ENCODE measurements around the gene CDR2L. TPM values are rescaled to one million over a fixed set of nuclear protein-coding genes. Genes with fewer than 3 reads are reported as not detected.
A peak's percentile ranks its signal among the peaks of the same experiment; 100 is the strongest.

Gene CDR2L
- total RNA-seq, 4 donors from 2014 or later = 1.3 to 3.6 (median 2.6) TPM

GRCh38 chr17:75031972-75032719, 44.7 kb downstream of the CDR2L start:
- Histone ChIP-seq H3K27me3 (no peaks in the 10 kb centered on the region), H3K9me3 (no peaks in the 10 kb centered on the region), H3K36me3 (no peaks in the 10 kb centered on the region), H3K27ac (peak overlapping the region; percentile 31 to 86 (median 82)), H3K4me1 (peaks cover 11 to 25% of the 10 kb centered on the region in 2 donors), H3K4me3 (peak overlapping the region; percentile 18 to 81 (median 72))
- in situ Hi-C loops (cut with MboI; ENCODE audit: low sequenced_read_pairs in 4 of 4) = no loop called here
- TF ChIP-seq, protein P1, sequence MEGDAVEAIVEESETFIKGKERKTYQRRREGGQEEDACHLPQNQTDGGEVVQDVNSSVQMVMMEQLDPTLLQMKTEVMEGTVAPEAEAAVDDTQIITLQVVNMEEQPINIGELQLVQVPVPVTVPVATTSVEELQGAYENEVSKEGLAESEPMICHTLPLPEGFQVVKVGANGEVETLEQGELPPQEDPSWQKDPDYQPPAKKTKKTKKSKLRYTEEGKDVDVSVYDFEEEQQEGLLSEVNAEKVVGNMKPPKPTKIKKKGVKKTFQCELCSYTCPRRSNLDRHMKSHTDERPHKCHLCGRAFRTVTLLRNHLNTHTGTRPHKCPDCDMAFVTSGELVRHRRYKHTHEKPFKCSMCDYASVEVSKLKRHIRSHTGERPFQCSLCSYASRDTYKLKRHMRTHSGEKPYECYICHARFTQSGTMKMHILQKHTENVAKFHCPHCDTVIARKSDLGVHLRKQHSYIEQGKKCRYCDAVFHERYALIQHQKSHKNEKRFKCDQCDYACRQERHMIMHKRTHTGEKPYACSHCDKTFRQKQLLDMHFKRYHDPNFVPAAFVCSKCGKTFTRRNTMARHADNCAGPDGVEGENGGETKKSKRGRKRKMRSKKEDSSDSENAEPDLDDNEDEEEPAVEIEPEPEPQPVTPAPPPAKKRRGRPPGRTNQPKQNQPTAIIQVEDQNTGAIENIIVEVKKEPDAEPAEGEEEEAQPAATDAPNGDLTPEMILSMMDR (IDR thresholded peaks at IDR 0.05 in 4 of 5, conservative IDR thresholded peaks at IDR 0.05 in 1 of 5) = no peak
- TF ChIP-seq POLR2A (IDR thresholded peaks at IDR 0.05) = no peak
- peak in 1 of 2 donors; percentile 26 for ATAC-seq
- DNase-seq = peak; percentile 47 to 65
- intact Hi-C loops (cut with DNase I; ENCODE audit: low total_unique reads) = loop anchor here (2.0 kb wide), 1 partner anchor 45 kb away; the partner anchor contains the start of gene CDR2L

DNA sequence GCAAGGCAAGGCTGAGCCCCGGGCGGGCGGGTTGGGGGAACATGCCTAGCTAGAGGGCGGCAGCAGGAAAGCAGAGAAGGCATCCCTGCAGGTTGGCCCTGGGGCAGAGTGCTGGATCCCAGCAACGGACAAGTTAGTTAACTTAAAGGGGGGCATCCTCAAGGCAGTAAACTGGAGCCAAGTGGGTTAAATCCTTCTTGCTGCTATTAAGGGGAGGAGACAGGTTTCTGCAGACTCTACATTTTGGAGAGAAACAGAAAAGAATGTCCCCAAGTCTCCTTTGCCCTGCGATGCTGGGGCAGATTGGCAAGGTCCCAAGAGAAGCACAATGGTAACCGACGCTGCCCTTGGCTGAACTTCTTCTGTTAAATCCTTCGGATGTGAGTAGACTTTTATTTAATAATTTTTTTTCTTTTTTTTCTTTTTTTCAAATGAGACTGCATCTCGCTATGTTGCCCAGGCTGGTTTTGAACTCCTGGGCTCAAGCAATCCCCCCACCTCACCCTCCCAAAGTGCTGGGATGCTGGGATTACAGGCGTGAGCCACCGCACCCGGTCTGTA, 45.4 kb downstream of the CDR2L start:
- Histone ChIP-seq H3K9me3 (no peaks in the 10 kb centered on the region), H3K36me3 (no peaks in the 10 kb centered on the region), H3K27me3 (no peaks in the 10 kb centered on the region), H3K27ac (peak overlapping the region; percentile 29 to 86 (median 82)), H3K4me3 (peak overlapping the region; percentile 68 to 81 (median 74)), H3K4me1 (peaks cover 11 to 25% of the 10 kb centered on the region in 2 donors)
- in situ Hi-C loops (cut with MboI; ENCODE audit: low sequenced_read_pairs in 4 of 4) (no loop called here), intact Hi-C loops (cut with DNase I; ENCODE audit: low total_unique reads) (loop anchor here (2.0 kb wide), 1 partner anchor 46 kb away; the partner anchor contains the start of gene CDR2L)
- TF ChIP-seq, protein P1 (IDR thresholded peaks at IDR 0.05 in 4 of 5, conservative IDR thresholded peaks at IDR 0.05 in 1 of 5) = no peak
- TF ChIP-seq POLR2A (IDR thresholded peaks at IDR 0.05) = no peak
- DNase-seq = no peak
- no peak for ATAC-seq

DNA sequence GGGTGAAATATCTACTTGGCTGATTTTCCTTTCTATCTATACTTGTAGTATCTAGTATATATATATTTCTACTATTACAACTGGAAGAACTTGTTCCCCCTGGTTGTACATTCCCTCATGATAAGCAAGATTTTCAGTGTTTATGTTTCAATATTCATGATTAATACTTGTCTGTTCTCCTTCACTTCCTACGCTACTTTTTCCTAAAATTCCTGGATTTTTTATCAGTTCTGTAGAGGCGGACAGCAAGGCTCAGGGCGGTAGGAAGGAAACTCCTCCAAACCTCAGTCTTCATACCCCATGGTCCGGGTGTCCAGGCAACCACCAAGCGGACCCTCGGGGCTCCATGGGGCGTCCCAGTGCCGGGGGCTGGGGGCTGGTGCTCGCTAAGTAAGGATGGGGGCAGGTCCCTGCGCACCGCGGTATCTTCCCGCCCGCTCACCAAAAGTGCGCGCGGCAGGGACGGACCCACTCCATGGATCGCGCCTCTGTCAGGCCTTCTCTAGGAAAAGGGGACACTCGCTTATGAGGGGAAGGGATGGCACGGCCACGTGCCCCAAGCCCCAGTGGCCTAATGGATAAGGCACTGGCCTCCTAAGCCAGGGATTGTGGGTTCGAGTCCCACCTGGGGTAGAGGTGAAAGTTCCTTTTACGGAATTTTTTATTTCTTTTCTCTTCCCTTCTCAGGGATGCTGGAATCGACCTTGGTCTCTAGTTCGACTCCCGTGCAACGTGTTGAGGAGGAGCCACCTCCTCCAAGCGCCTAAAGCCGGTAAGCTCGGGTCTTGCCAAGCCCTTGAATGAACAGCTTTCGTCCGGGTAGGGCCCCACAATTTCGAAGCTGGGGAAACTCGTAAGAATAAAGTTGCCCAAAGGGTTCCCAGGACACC, 46.2 kb downstream of the CDR2L start:
- TF ChIP-seq, protein P1 (IDR thresholded peaks at IDR 0.05 in 4 of 5, conservative IDR thresholded peaks at IDR 0.05 in 1 of 5) = no peak
- TF ChIP-seq POLR2A (IDR thresholded peaks at IDR 0.05) = no peak
- intact Hi-C loops (cut with DNase I; ENCODE audit: low total_unique reads) = loop anchor here (1.0 to 2.0 kb wide), 2 partner anchors 21 to 47 kb away; partner anchors contain the start of genes CDR2L and MRPL58
- no peaks in the 10 kb centered on the region for H3K27me3 ChIP-seq
- ATAC-seq (peak; percentile 67 to 69), DNase-seq (peak; percentile 76 to 86)
- H3K4me1 ChIP-seq = peaks cover 11 to 25% of the 10 kb centered on the region in 2 donors
- H3K27ac ChIP-seq = peak overlapping the region; percentile 79 to 88 (median 85)
- in situ Hi-C loops (cut with MboI; ENCODE audit: low sequenced_read_pairs in 4 of 4) = no loop called here
- peaks cover 0 to 6% of the 10 kb centered on the region in 2 donors for H3K36me3 ChIP-seq
- peak overlapping the region; percentile 68 to 81 (median 74) for H3K4me3 ChIP-seq
- H3K9me3 ChIP-seq = no peaks in the 10 kb centered on the region

GRCh38 chr17:75034236-75034908, 46.9 kb downstream of the CDR2L start:
- Histone ChIP-seq H3K27ac (peak overlapping the region; percentile 79 to 88 (median 85)), H3K36me3 (peaks cover 0 to 14% of the 10 kb centered on the region in 2 donors), H3K27me3 (no peaks in the 10 kb centered on the region), H3K4me1 (peaks cover 11 to 25% of the 10 kb centered on the region in 2 donors), H3K9me3 (no peaks in the 10 kb centered on the region), H3K4me3 (peak overlapping the region; percentile 68 to 81 (median 74))
- TF ChIP-seq POLR2A (IDR thresholded peaks at IDR 0.05) = no peak
- TF ChIP-seq, protein P1 (IDR thresholded peaks at IDR 0.05 in 4 of 5, conservative IDR thresholded peaks at IDR 0.05 in 1 of 5) = peak in 1 of 5 experiments; percentile 14
- in situ Hi-C loops (cut with MboI; ENCODE audit: low sequenced_read_pairs in 4 of 4) = no loop called here
- DNase-seq = peak; percentile 58 to 77
- intact Hi-C loops (cut with DNase I; ENCODE audit: low total_unique reads) = loop anchor here (1.0 kb wide), 1 partner anchor 22 kb away; the partner anchor contains the start of gene MRPL58
- peak; percentile 64 to 68 for ATAC-seq

All from gastrocnemius medialis (tissue), 4 donors.